ENCODE results near the gene GNPTG.

GNPTG gene

DNA sequence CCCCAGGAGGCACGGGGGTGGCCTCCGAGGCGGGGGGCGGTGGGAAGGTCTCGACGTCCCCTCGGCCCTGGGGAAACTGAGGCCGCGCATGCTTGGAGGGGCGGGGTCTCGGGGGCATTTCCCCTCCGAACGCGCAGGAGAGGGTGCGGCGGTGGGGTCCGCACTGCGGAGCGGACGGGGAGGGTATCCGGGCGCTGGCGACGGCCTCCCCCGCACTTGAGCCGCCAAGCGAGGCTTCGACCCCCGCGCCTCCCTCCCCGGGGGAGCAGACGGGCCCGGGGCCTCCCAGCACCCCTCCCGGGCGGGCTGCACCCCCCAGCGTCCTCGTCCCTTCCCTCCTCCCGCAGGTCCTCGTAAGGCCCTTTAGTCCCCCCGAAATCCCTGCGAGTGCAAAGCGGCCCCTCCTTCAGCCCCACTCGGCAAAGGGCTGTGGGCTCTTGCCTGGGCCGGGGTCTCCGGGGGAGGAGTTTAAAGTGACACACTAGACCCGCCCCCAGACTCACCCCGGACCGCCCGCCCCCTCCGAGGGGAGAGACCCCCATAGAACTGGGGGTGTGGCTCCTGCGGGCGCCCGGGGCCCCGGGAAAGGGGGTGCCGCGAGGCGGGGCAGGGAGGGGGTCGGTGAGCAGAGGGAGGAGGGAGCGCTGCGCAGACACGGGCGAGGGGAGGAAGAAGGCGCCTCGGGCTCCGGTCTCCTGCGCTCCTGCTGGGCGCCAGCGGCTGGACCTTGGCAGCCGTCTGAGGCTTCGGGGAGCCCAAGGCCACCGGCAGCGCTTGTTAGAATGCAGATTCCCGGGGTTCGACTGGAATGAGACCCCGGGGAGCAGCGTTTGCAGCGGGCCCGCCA, 17.7 kb upstream of the GNPTG start:
- in situ Hi-C loops (cut with HindIII; ENCODE audit: low sequenced_read_pairs) = no loop called here
- DNase-seq (ENCODE audit: low read depth, low spot score) = no peak
- no peak overlapping the region for H3K4me3 ChIP-seq (ENCODE audit: low read depth, low read length)
- TF ChIP-seq, protein P1, sequence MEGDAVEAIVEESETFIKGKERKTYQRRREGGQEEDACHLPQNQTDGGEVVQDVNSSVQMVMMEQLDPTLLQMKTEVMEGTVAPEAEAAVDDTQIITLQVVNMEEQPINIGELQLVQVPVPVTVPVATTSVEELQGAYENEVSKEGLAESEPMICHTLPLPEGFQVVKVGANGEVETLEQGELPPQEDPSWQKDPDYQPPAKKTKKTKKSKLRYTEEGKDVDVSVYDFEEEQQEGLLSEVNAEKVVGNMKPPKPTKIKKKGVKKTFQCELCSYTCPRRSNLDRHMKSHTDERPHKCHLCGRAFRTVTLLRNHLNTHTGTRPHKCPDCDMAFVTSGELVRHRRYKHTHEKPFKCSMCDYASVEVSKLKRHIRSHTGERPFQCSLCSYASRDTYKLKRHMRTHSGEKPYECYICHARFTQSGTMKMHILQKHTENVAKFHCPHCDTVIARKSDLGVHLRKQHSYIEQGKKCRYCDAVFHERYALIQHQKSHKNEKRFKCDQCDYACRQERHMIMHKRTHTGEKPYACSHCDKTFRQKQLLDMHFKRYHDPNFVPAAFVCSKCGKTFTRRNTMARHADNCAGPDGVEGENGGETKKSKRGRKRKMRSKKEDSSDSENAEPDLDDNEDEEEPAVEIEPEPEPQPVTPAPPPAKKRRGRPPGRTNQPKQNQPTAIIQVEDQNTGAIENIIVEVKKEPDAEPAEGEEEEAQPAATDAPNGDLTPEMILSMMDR (IDR thresholded peaks at IDR 0.05; ENCODE audit: low read depth, low read length) = no peak

DNA sequence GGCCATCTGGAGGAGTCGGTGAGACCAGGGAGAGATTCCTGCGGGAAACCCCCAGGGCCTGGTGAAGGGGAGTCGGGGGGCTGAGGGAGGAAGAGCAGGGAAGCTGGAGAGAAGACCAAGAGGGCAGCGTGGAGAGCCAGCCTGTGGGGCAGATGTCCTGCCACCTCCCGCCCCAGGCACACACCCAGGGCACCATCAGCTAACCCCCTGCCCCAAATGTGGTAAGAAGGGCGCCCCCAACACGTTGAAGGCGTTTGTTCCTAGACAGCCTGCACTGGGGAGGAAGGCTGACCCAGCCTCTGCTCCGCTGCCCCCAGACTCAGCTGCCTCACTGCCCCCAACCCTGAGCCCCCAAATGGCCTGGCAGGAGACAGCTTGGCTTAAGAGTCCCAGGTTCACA, 17.0 kb upstream of the GNPTG start:
- no peak overlapping the region for H3K4me3 ChIP-seq (ENCODE audit: low read depth, low read length)
- no peak for DNase-seq (ENCODE audit: low read depth, low spot score)
- TF ChIP-seq, protein P1 (IDR thresholded peaks at IDR 0.05; ENCODE audit: low read depth, low read length) = no peak
- in situ Hi-C loops (cut with HindIII; ENCODE audit: low sequenced_read_pairs) = no loop called here

GRCh38 chr16:1335211-1335971, 16.3 kb upstream of the GNPTG start:
- in situ Hi-C loops (cut with HindIII; ENCODE audit: low sequenced_read_pairs) = no loop called here
- no peak for DNase-seq (ENCODE audit: low read depth, low spot score)
- TF ChIP-seq, protein P1 (IDR thresholded peaks at IDR 0.05; ENCODE audit: low read depth, low read length) = no peak
- no peak overlapping the region for H3K4me3 ChIP-seq (ENCODE audit: low read depth, low read length)

GRCh38 chr16:1335996-1336395, 15.7 kb upstream of the GNPTG start:
- no peak for DNase-seq (ENCODE audit: low read depth, low spot score)
- no peak overlapping the region for H3K4me3 ChIP-seq (ENCODE audit: low read depth, low read length)
- TF ChIP-seq, protein P1 (IDR thresholded peaks at IDR 0.05; ENCODE audit: low read depth, low read length) = peak; percentile 11
- in situ Hi-C loops (cut with HindIII; ENCODE audit: low sequenced_read_pairs) = no loop called here

DNA sequence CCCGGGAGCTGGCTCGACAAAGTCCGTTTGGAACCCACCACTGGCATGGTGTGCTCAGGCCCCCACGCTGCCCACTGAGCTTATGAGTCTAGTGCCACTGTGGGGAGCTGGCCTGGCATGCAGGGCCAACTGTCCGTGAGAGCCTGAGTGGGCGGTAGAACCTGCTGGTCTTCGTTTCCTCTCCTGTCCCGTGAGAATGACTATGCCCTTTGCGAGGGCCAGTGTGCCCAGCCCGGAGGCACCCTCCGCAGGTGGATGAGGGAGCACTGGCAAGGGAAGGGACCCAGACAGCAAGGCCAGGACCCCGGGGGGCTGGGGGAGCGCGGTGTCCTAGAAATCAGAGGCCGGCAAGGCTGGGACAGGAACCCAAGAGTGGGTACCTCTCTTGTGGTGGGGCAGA, 15.1 kb upstream of the GNPTG start:
- no peak overlapping the region for H3K4me3 ChIP-seq (ENCODE audit: low read depth, low read length)
- in situ Hi-C loops (cut with HindIII; ENCODE audit: low sequenced_read_pairs) = no loop called here
- no peak for DNase-seq (ENCODE audit: low read depth, low spot score)
- TF ChIP-seq, protein P1 (IDR thresholded peaks at IDR 0.05; ENCODE audit: low read depth, low read length) = no peak

DNA sequence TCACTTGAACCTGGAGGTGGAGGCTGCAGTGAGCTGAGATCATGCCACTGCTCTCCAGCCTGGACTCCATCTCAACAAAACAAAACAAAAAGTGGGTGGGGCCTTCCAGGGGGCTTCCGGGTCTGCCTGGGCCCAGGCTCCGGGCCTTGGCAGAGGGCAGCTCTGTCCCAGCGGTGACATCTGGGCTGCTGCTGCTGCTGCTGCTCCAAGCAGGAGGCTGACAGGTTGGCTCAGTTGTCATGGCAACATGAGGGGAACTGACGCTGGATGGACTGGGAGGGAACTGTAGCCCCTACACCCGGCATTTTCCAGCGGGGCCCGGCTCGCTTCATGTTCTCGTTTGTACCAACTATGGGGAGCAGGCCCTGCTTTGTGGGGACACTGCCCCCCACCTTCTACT, 14.2 kb upstream of the GNPTG start:
- in situ Hi-C loops (cut with HindIII; ENCODE audit: low sequenced_read_pairs) = no loop called here
- TF ChIP-seq, protein P1 (IDR thresholded peaks at IDR 0.05; ENCODE audit: low read depth, low read length) = no peak
- no peak for DNase-seq (ENCODE audit: low read depth, low spot score)

More for the DNA sequence above, 14.2 kb upstream of the GNPTG start:
- no peak overlapping the region for H3K4me3 ChIP-seq (ENCODE audit: low read depth, low read length)

Data from astrocyte of the spinal cord (primary cell).